Activated naive CD8-positive, alpha-beta T cell treated with anti-CD3 and anti-CD28 coated beads, Interleukin-2, amount 50 U/mL, for 16 hours (primary cell): ENCODE measurements around the gene ZFAND3.
"Not testable (repeated sequence)": the region's sequence is repeated elsewhere in the genome, so short reads cannot be mapped to it uniquely, and the experiment has no call there.

Source experiments
- DNase-seq: peaks from one replicate; pipeline ENCODE4 v3.0.0-alpha.2; 2020; ENCODE audit warnings: low read depth, low spot score

Gene ZFAND3

DNA sequence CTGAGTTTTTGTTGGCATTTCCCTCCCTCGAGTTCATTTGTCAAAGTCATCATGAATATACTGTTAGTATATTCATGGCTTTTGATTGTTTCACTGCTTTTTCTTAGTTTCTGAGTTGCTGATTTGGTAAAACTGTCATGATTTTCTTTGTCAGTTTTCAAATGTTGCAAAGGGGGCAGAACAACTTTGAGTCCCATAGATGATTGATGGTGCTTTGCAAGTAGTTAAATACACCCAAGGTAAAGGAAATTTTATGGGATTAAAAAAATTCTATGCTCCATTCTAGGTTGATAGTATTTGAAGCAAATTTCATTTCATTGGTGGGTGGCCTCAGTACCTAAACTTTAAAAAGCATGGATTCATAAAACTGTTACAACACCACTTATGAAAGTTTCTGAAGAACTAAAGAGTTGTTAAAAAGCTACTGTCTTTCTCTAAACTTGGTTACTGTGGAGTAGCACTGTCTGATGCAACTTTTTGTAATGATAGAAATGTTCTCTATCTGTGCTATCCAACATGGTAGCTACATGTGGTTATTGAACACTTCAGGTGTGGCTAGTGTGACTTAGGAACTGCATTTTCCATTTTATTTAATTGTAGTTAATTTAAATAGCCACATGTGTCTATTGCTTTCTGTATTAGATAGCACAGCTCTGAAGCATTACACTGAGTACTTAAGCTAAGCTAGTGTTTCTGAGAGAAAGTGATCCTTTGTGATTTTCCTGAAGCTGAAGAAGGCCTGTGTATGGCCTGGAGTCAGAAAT lies 153.6 kb downstream of the ZFAND3 start:
- no peak for DNase-seq

DNA sequence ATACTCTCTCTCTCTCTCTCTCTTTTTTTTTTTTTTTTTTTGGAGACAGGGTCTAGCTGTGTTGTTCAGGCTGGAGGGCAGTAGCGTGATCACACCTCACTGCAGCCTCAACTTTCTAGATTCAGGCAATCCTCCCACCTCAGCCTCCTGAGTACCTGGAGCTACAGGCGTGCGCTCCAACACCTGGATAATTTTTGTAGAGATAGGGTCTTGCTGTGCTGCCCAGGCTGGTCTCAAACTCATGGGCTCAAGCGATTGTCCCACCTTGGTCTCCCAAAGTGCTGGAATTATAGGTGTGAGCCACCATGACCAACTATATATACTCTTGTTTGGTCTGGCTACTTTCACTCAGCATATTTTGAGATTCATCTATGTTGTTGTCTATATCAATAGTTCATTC lies 154.9 kb downstream of the ZFAND3 start:
- DNase-seq = no peak

DNA sequence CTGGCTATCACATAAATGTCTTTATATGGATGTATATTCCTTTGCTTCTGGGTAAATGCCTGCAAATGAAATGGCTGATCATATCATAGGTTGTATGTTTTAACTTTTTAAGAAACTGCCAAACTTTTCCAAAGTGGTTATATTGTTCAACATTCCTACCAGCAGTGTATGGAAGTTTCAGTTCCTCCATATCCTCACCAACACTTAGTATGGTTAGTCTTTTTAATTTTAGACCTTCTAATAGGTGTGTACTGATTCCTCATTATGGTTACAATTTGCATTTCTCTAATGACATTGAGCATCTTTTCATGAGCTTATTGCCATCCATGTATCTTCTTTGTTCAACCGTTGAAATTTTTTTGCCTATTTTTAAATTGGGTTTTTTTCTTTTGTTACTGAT lies 155.4 kb downstream of the ZFAND3 start:
- no peak for DNase-seq

DNA sequence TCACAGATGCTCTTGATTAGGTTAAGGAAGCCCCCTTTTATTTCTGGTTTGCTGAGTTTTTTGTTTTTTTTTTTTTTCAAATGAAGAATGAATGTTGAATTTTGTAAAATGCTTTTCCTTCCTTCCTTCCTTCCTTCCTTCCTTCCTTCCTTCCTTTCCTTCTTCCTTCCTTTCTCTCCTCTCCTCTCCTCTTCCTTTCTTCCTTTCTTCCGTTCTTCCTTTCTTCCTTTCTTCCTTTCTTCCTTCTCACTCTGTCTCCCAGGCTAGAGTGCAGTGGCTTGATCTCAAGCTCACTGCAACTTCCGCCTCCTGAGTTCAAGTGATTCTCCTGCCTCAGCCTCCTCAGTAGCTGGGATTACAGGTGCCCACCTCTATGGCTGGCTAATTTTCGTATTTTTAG lies 158.2 kb downstream of the ZFAND3 start:
- DNase-seq = no peak

DNA sequence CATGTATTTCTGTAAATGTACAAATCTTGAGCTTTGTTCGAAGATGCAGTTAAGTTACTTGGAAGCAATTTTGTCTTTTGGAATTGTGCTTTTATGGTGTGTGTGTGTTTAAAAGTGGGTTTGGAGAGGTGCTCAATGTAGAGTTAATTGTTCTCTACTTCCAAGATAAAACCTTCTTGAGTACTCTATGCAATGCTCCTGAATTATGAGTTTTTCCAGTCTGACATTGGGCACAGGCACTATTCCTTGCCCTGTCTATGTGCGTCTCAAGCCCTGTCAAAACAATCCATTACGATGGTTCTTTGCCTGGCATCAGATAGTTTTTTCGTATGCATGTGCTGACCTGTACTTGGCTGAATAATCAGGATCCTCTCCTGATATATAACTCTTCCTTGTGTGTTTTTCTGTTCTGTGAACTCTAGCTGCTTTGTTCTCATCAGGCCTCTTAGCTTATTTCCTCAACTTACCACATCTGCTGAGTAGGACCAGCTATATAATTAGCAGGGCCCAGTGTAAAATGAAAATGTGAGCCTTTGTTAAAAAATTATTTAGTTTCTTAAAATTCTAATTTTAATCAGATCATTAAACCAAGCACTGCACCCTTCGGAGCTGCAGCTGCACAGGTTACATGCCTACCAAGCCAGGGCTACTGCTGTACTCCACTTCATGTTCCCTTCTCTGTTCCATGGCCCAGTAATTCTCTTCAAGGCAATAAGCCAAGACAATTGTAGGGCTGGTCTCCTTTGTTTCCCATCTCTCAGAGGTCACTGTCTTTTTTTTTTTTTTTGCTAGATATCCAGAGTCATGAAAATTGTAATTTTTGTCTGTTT lies 160.1 kb downstream of the ZFAND3 start:
- DNase-seq = no peak

DNA sequence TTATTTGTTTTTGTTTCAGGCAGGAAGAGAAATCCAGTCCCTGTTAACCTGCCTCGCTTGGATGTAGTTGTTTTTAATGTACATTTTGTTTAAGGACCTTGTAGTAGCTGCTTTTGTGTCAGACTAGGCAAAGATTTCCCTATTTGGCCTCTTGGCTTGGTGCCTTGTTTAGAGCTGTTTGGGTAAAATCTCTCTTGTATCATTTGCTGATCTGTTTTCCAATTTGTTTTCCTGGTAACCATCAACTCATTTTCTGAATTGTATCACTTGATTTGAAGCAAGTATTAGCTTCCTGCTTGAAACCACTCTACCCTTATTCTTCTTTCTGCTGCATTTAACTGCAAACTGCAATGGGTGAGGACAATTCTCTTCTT lies 160.7 kb downstream of the ZFAND3 start:
- no peak for DNase-seq

DNA sequence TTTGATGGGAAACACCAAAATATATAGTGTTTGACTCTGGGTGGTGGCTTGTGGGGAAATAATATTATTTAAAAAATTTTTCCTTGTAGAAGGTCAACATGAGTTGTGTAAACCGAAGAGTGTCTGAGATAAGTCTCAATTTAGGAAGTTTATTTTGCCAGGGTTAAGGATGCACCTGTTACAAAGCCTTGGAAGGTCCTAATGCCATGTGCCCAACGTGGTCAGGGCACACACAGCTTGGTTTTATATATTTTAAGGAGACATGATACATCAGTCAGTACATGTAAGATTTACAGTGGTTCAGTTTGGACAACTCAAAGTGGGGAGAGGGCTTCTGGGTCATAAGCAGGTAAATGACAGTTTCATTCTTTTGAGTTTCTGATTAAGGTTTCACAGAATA lies 162.1 kb downstream of the ZFAND3 start:
- DNase-seq = no peak

DNA sequence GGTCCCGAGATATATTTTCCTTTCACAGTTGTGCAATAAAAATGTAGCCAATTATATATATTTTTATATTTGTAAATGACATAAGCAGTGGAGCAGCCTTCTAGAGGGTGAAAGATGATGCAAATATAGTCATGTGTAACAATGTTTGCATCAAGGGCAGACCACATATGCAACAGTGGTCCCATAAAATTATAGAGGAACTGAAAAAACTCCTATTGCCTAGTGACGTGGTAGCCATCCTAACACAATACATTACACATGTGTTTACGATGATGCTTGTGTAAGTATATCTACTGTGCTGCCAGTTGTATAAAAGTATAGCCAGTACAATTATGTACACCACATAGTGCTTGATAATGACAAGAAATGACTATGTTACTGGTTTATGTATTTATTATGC lies 162.8 kb downstream of the ZFAND3 start:
- DNase-seq = no peak

DNA sequence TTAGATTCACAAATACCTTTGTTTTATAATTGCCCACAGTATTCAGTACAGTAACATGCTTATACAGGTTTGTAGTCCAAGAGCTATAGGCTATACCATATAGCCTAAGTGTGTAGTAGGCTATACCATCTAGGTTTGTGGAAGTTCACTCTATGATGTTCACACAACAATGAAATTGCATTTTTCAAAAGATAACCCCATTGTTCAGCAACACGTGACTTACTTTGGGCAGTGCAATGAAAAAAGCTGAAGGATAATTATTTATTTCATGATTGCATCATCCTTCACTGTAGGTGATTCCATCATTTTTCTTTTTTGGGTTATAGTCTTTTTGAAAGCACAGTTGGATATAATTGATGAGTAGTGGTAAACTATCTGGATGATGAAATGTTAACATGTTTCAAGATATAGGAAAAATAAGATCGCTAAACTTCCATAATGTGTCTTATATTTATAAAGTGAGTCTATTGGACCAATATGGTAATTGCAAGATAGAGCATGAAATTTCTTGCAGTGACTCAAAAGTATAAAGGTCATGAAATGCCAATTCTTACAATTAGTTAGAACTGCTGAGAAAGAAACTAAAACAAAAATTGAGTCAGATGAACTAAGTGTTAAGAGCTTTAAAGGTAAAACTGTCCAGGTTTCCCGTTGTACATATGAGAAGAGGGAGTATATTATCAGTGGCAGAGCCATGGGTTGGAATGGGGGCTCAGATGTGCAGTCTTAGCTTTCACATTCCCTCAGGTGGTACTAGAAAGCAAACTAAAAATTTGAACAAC lies 164.4 kb downstream of the ZFAND3 start:
- DNase-seq = no peak

DNA sequence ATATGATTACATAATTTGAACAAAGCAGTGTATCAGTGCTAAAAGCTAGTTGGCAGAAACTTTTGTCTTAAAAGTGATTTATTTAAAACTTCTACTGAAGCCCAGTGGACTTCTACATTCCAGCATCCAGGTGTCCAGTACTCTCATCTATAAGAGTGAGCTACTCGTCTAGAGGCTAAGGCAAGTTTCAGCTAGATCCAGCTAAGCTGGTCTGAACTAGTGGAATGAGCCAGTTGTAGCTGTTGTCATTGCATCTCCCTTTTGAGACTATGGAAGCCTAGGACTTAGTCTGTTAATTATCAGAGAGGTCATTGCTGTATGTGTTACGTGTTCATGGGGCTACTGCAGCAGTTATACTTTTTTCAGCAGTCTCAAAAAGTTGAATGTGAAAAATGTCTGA lies 165.1 kb downstream of the ZFAND3 start:
- no peak for DNase-seq

DNA sequence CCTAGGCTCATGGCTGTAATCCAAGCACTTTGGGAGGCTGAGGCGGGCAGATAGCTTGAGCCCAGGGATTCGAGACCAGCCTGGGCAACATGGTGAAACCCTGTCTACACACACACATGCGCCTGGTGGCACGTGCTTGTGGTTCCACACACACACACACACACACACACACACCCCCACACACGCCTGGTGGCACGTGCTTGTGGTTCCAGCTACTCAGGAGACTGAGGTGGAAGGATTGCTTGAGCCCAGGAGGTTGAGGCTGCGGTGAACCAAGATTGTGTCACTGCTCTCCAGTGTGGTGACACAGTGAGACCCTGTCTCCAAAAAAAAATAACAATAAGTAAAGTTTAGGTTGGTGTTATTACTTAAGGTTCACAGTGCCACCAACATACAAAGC lies 165.8 kb downstream of the ZFAND3 start:
- no peak for DNase-seq

DNA sequence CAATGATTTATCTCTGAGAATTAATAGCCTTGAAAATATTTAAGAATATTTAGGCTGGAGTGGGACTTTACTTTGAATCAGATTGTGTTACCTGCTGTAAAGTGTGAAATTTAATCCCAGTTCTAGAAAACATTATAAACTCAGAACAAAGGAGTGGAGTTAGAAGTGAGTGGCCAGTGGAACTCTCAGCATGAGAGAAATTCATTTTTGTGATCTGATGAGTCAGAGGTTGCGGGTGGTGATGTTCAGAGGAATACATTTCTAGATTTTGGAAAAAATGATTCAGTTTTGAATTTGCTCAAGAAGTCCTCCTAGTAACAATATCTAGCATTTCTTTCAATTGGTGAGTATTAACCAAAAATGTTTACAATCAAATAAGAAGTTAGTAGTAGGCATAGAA lies 167.5 kb downstream of the ZFAND3 start:
- no peak for DNase-seq

DNA sequence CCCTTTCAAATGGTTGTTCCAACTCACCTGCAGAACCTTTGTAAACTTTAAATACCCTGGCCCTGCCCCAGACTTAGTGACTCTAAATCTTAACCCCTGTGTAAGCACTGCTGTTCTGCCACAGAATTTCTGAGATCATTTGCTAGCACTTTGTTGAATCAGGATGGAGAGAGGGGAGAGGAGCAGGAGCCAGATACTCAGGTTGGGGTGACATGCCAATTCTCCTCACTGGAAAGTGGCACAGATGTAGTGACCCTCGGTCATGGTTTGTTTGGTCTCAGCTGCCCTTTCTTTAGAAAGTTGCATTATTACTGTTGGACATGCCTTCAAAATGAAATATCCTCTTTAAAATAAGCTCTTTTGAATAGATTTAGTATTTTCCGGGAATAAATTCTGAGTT lies 168.0 kb downstream of the ZFAND3 start:
- DNase-seq = no peak

DNA sequence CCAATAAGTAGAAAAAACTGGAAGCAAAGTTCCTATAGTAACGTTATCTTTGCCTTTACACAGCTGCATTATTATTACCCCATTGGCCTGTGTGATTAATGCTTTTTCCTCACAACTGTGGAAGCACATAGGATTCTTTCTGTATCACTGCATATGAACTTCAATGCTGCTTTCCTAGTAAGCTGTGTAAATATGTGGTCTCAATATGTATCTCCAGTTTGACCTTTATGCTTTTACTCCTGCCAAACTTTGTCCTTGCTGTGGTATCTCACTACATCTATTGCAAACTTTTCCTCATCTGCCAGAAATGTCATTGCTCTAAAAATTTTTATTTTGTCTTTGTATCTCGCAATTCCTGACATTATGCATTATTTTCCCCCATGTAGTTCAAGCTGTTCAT lies 168.6 kb downstream of the ZFAND3 start:
- no peak for DNase-seq

DNA sequence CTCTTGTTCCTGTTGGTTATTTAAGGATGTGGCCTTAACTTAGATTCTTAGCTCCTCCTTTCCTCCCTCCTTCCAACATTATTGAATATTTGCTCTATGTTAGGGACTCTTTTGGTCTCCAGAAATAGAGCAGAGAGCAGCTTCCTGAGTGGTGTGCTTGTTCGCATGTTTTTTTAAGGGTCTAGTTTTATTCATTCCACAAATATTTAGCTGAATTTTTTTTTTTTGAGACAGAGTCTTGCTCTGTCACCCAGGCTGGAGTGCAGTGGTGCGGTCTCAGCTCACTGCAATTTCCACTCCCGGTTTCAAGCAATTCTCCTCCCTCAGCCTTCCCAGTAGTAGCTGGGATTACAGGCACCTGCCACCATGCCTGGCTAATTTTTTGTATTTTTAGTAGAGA lies 169.2 kb downstream of the ZFAND3 start:
- DNase-seq = no peak

DNA sequence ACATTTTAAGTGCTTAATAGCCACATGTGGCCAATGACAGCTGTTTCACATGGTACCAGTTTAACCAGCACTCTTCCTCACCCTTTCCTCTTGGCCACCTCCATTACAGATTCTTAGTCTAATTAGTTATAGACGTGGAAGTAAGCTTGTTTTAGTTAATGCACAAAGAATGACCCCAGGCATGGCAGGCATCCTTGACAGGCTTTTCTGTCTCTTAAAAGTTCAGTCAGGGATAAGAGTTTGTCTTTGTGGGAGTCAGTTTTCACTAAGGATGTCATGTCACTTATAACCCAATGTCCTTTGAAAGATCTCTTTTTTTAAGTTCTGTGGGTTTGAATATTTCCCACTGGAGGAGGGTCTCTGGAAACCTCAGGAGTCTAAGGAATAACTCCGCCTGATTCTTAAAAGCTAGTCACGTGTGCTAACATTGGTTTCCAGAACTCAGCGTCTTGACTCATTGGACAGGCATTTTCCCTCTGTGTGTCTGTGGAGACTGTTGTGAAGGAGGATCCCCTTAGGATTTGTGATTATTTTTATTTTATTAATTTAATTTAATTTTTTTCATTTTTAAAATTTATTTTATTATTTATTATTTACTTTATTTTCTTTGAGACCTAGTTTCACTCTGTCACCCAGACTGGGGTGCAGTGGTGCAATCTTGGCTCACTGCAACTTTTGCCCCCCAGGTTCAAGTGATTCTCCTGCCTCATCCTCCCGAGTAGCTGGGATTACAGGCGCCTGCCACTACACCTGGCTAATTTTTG lies 171.4 kb downstream of the ZFAND3 start:
- no peak for DNase-seq

DNA sequence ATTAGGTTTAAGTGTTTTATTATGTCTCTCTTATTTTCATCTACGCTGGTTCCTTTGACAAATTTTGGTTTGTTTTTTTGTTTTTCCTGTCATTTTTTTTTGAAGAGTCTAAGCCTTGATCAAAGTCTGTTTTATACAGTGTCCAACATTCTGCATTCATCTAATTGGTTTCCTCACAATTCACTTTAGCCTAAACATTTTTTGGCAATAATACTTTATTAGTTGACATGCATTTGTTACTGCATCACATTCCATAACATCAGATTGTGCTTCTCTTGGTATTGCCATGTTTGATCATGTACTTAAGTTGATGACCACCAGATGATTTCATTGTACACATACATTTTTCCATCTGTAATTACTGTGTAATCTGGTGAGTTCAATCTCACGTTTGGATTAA lies 173.2 kb downstream of the ZFAND3 start:
- DNase-seq = no peak

DNA sequence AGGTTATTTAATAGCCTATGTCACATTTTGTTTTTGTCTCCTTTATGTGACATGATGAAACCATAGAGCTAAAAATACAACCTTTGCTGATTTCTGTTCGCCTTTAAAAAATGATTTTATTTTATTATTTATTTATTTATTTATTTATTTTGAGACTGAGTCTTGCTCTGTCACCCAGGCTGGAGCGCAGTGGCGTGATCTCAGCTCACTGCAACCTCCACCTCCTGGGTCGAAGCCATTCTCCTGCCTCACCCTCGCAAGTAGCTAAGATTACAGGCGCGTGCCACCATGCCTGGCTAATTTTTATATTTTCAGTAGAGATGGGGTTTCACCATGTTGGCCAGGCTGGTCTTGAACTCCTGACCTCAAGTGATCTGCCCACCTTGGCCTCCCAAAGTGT lies 173.7 kb downstream of the ZFAND3 start:
- DNase-seq = not testable (repeated sequence)

DNA sequence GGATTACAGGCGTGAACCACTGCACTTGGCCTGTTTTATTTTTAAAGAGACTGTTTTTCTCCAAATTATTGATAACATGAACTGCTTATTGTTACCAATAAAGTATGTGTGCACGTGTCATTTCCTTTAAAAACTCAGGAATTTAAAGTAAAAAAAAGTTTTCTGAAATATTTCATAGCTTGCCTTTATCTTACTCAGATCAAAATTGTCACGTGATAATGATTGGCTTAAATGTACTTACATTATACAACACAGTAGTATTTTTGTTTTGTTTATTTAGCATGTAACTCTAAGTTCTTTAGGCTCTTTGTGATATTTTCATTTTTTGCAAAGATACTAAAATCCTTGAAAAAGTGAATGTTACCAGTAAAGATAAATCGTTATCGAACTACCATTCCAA lies 174.1 kb downstream of the ZFAND3 start:
- DNase-seq = no peak

DNA sequence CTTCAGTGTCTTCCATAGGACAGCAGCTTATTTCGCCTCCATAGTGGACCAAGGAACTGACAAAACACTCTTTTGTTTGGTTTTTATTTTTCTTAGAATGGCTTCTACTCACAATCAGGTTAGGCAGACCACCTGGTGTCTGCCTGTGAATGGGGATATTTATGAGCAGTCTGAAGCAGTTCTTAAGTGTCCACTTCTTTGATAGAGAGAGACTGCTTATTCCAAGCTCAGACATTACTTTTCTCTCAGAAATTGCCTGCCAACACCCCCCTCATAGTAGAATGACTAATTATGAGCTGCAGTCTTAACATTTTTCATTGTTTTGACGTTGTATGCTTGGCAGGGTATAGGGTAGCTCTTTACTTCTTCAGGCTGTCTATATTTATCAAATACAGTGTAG lies 174.7 kb downstream of the ZFAND3 start:
- no peak for DNase-seq

DNA sequence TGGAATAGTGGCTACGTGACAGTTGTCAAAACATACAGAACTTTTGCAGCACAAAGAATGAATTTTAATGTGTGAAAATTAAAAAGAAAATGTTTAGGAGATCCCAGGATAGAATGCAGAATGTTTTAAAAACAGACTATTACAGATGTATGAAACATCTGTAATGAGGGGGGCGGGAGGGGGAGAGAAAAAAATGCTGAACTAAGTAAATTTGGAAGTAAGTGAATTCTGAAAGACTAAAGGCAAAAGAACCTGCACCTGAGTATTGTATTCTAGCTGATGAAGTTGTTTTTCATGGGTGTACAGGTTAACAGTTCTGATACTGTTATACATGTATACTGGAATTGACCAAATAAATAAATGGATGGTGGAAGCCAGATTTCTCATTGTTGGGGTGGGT lies 178.8 kb downstream of the ZFAND3 start:
- no peak for DNase-seq

DNA sequence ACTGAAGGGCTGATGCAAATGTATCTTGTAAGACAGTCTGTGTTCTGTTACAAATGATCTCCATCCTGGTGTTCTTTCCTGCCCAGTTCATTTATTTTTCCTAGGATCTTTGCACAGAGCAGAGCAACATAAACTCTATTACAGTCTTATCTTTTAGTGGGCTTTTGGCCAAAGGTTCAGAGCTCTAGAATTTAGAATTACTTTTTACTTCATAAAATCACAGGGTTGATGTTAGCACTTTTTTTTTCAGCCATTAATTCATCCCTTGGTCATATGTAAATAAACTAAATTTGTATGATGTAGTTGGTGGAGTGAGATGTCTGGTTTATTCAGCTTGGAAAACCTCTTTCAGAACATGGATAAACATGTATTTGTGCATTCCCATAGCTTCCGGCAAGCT lies 181.9 kb downstream of the ZFAND3 start:
- DNase-seq = no peak
